IMR-90 (cell line): ENCODE data around the gene KCNIP1. TPM values are rescaled to one million over a fixed set of nuclear protein-coding genes. Genes with fewer than 3 reads are reported as not detected.
"Not testable (repeated sequence)": the region's sequence is repeated elsewhere in the genome, so short reads cannot be mapped to it uniquely, and the experiment has no call there.

Experiments used
- ATAC-seq: fragments of 200-7000 bp; cut with Tn5 transposase; 2 replicates; pipeline ENCODE4 v1.9.1; 2020; ENCODE audit warnings: low read depth, mild to moderate bottlenecking, moderate library complexity
- BruUV-seq: library from RNA; stranded (reverse); fragments of 400-500 nt; replicated peaks from 2 replicates; lab custom pipeline; 2021; lab: Mats Ljungman, UMichigan
- CTCF ChIA-PET: fragments of 300-600 bp; formaldehyde crosslinking; extraction: SDS; loops from one replicate; lab custom pipeline; 2021; ENCODE audit warnings: antibody characterized with exemption; lab: Yijun Ruan, JAX
- POLR2A ChIA-PET: fragments of 300-600 bp; sonication (Branson Sonifier 250); formaldehyde crosslinking; loops from one replicate; lab custom pipeline; 2022; ENCODE audit warnings: antibody characterized with exemption; ENCODE audit not compliant: unreplicated experiment; lab: Charles Lee
- DNase-seq: peaks from one replicate; pipeline ENCODE4 v3.0.0; 2013
- H2AFZ ChIP-seq: replicated peaks from 2 replicates; pipeline ENCODE3; 2013; ENCODE audit warnings: low read length, mild to moderate bottlenecking; ENCODE audit not compliant: poor library complexity
- H2AK5ac ChIP-seq: 2 replicates; pipeline ENCODE4 v1.6.1; 2013; ENCODE audit warnings: low read depth, low read length, inconsistent platforms
- H2AK9ac ChIP-seq: replicated peaks from 2 replicates; pipeline ENCODE3; 2013; ENCODE audit warnings: mild to moderate bottlenecking, low read depth, low read length, moderate library complexity; ENCODE audit not compliant: poor library complexity
- H2BK120ac ChIP-seq: 2 replicates; pipeline ENCODE4 v1.6.1; 2013; ENCODE audit warnings: low read depth, low read length, inconsistent platforms
- H2BK15ac ChIP-seq: 3 replicates; pipeline ENCODE4 v1.6.1; 2013; ENCODE audit warnings: low read depth, low read length, inconsistent platforms
- H2BK20ac ChIP-seq: 2 replicates; pipeline ENCODE4 v1.6.1; 2013; ENCODE audit warnings: low read depth, mild to moderate bottlenecking, inconsistent platforms, low read length, moderate library complexity
- H2BK5ac ChIP-seq: 2 replicates; pipeline ENCODE4 v1.6.1; 2013; ENCODE audit warnings: mild to moderate bottlenecking, low read depth, low read length, inconsistent platforms; ENCODE audit not compliant: poor library complexity, severe bottlenecking
- H3K14ac ChIP-seq: replicated peaks from 2 replicates; pipeline ENCODE4 v1.6.1; 2013; ENCODE audit warnings: low read depth, low read length, inconsistent platforms
- H3K18ac ChIP-seq: 2 replicates; pipeline ENCODE4 v1.6.1; 2013; ENCODE audit warnings: low read depth, low read length, control low read depth
- H3K23ac ChIP-seq: 2 replicates; pipeline ENCODE4 v1.6.1; 2013; ENCODE audit warnings: low read depth, low read length, inconsistent platforms
- H3K27ac ChIP-seq: 2 replicates; pipeline ENCODE4 v1.5.1; 2013; ENCODE audit warnings: mild to moderate bottlenecking, control low read depth, low read length; ENCODE audit not compliant: insufficient read depth
- H3K27me3 ChIP-seq: 2 replicates; pipeline ENCODE4 v1.6.1; 2013; ENCODE audit warnings: low read length; ENCODE audit not compliant: control insufficient read depth, insufficient read depth
- H3K36me3 ChIP-seq: 2 replicates; pipeline ENCODE4 v1.6.1; 2013; ENCODE audit warnings: low read length, mixed read lengths; ENCODE audit not compliant: control insufficient read depth, insufficient read depth
- H3K4ac ChIP-seq: 2 replicates; pipeline ENCODE4 v1.6.1; 2013; ENCODE audit warnings: low read depth, low read length, inconsistent platforms
- H3K4me1 ChIP-seq: 2 replicates; pipeline ENCODE4 v1.6.1; 2013; ENCODE audit warnings: low read length, mixed read lengths; ENCODE audit not compliant: control insufficient read depth, insufficient read depth
- H3K4me2 ChIP-seq: 2 replicates; pipeline ENCODE4 v1.6.1; 2013; ENCODE audit warnings: low read depth, mild to moderate bottlenecking, control low read depth, low read length, moderate library complexity
- H3K4me3 ChIP-seq: 2 replicates; pipeline ENCODE4 v1.5.1; 2013; ENCODE audit warnings: low read depth, mild to moderate bottlenecking, control low read depth, low read length, moderate library complexity; ENCODE audit not compliant: insufficient read depth
- H3K56ac ChIP-seq: 2 replicates; pipeline ENCODE4 v1.6.1; 2013; ENCODE audit warnings: low read length, inconsistent platforms; ENCODE audit not compliant: insufficient read depth; ENCODE audit errors: extremely low read depth
- H3K79me1 ChIP-seq, 2 experiments: 2 replicates each; pipeline ENCODE4 v1.6.1; 2013; ENCODE audit warnings: low read length in 2 of 2, inconsistent platforms in 1 of 2, low read depth in 1 of 2
- H3K9ac ChIP-seq: 2 replicates; pipeline ENCODE4 v1.6.1; 2013; ENCODE audit warnings: low read depth, low read length, control low read depth
- H3K9me1 ChIP-seq: 2 replicates; pipeline ENCODE4 v1.6.1; 2013; ENCODE audit warnings: low read length, inconsistent platforms; ENCODE audit not compliant: insufficient read depth
- H3K9me3 ChIP-seq: 2 replicates; pipeline ENCODE4 v1.6.1; 2013; ENCODE audit warnings: low read length; ENCODE audit not compliant: control insufficient read depth, insufficient read depth
- H4K20me1 ChIP-seq: 2 replicates; pipeline ENCODE4 v1.6.1; 2013; ENCODE audit warnings: low read length, inconsistent platforms; ENCODE audit not compliant: insufficient read depth
- H4K5ac ChIP-seq: 2 replicates; pipeline ENCODE4 v1.6.1; 2013; ENCODE audit warnings: mild to moderate bottlenecking, low read depth, low read length, control low read depth
- H4K8ac ChIP-seq, 2 experiments: 2 replicates each; pipeline ENCODE4 v1.6.1; 2013; ENCODE audit warnings: low read depth in 2 of 2, low read length in 2 of 2, control low read depth in 1 of 2, inconsistent platforms in 1 of 2
- H4K91ac ChIP-seq: 2 replicates; pipeline ENCODE4 v1.6.1; 2013; ENCODE audit warnings: low read depth, low read length, inconsistent platforms; ENCODE audit not compliant: insufficient read depth
- WGBS, 2 experiments: methylation state at CpG; one replicate each; pipeline versions ENCODE4 v1.1.5 to v1.1.7; 2013; ENCODE audit warnings: missing lambda C conversion rate in 2 of 2; ENCODE audit not compliant: insufficient read length in 1 of 2; ENCODE audit errors: extremely low coverage in 2 of 2; 5-methylcytosine and 5-hydroxymethylcytosine counted together
- dilution Hi-C: fragments of 300-500 bp; cut with HindIII; formaldehyde crosslinking; loops from one replicate; pipeline ENCODE4 v1.14.3; 2018; ENCODE audit warnings: low sequenced_read_pairs; ENCODE audit not compliant: unreplicated experiment
- in situ Hi-C: fragments of 300-500 bp; cut with MboI; formaldehyde crosslinking; loops from 3 replicates; pipeline ENCODE4 v1.14.3; 2019; ENCODE audit warnings: low sequenced_read_pairs, inconsistent platforms, mixed read lengths
- intact Hi-C: fragments of 100-400 bp; cut with micrococcal nuclease; formaldehyde crosslinking; loops from 2 replicates; pipeline ENCODE4 v1.10.0; 2022
- polyA plus RNA-seq, 3 experiments: library from polyadenylated mRNA; depleted of rRNA; stranded (reverse); fragments of >200 nt; gene quantifications; 2 replicates each; pipeline ENCODE4 v1.2.3, GENCODE V29; 2012; ENCODE audit warnings: low replicate concordance in 1 of 3
- total RNA-seq: library from RNA; depleted of rRNA; stranded (reverse); fragments of >200 nt; gene quantifications from 2 replicates; pipeline ENCODE4 v1.2.3, GENCODE V29; 2012

The KCNIP1 gene
- total and polyA plus RNA-seq, 2 of the 4 experiments (the other 2 are of a cell fraction) = not detected

GRCh38 chr5:170754508-170754907 is 250.7 kb downstream of the KCNIP1 start:
- H2BK120ac ChIP-seq, H3K4me2 ChIP-seq, H3K9me3 ChIP-seq, H3K4ac ChIP-seq, in situ Hi-C loops, H4K20me1 ChIP-seq, H3K4me3 ChIP-seq, H2AK9ac ChIP-seq, H2BK15ac ChIP-seq, ATAC-seq, H2AK5ac ChIP-seq, H2AFZ ChIP-seq, H3K23ac ChIP-seq, H4K91ac ChIP-seq, H3K56ac ChIP-seq, H2BK5ac ChIP-seq, H3K9ac ChIP-seq, H3K36me3 ChIP-seq, DNase-seq, CTCF ChIA-PET, H3K14ac ChIP-seq, BruUV-seq, H4K8ac ChIP-seq, intact Hi-C loops, H4K5ac ChIP-seq, H2BK20ac ChIP-seq, H3K27ac ChIP-seq, H3K18ac ChIP-seq, POLR2A ChIA-PET, H3K4me1 ChIP-seq, dilution Hi-C loops, H3K79me1 ChIP-seq, H3K9me1 ChIP-seq: not testable (repeated sequence)
- WGBS, 2 experiments = 45% methylated on average over 2 of the region's 2 CpGs; no CpG with 5 or more reads in 1 of the 2 experiments
- H3K27me3 ChIP-seq = peaks cover 26% of the 10 kb centered on the region
